ENCODE data around the gene FBP2. TPM values are rescaled to one million over a fixed set of nuclear protein-coding genes. Genes with fewer than 3 reads are reported as not detected.
A peak's percentile ranks its signal among the peaks of the same experiment; 100 is the strongest.
"Not testable (repeated sequence)": the region's sequence is repeated elsewhere in the genome, so short reads cannot be mapped to it uniquely, and the experiment has no call there.

The FBP2 gene
- total RNA-seq, 1 donor from 2014 or later = 72.5 TPM

DNA sequence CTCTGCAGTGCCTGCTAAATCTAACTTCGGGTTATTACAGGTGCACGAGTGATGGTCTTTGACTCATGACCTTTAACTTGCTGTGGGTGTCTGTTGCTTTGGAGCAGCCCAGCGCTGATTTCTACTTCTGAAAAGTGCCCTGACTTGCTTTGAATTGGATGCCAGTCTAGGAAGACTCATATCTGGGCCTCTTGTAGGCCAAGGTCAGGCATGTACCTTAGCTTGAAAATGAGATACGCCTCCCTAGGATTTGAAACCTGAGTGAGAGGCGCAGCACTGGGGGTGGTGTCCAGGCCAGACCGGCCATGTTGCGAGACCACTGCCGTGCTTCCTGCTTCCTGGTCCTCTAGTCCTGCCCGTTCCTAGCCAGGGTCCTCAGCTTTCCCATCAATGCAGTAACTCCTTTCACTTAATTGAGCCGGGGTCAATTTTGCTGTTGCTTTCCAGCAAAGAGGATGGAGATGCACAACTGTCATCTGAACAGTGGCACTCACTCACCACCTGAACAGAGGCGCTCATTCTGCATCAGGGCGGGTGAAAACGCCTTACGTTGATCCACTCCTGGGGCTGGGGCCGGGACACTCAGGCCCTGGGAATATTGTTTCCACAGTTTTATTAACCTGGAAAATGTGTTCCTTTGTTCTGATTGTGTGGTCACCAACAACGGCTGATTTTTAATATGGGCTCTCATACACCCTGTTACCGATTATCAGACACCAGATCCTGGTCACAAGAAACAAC, 24.5 kb downstream of the FBP2 start:
- Histone ChIP-seq H3K9ac (ENCODE audit: low read depth in 1 of 3, low read length in 3 of 3) (no peak overlapping the region), H3K27me3 (ENCODE audit: control insufficient read depth in 3 of 3, insufficient read depth in 3 of 3, low read length in 3 of 3) (no peaks in the 10 kb centered on the region), H3K4me1 (ENCODE audit: control insufficient read depth in 3 of 3, insufficient read depth in 3 of 3, low read length in 3 of 3) (peaks cover 3 to 6% (median 3%) of the 10 kb centered on the region in 3 donors), H3K9me3 (ENCODE audit: control insufficient read depth in 3 of 3, low read length in 3 of 3) (no peaks in the 10 kb centered on the region), H3K4me3 (ENCODE audit: low read length in 3 of 3) (no peak overlapping the region), H3K36me3 (ENCODE audit: control insufficient read depth in 3 of 3, insufficient read depth in 3 of 3, low read length in 3 of 3) (peaks cover 10 to 30% (median 27%) of the 10 kb centered on the region in 3 donors), H3K27ac (ENCODE audit: low read depth, low read length) (no peak overlapping the region)

DNA sequence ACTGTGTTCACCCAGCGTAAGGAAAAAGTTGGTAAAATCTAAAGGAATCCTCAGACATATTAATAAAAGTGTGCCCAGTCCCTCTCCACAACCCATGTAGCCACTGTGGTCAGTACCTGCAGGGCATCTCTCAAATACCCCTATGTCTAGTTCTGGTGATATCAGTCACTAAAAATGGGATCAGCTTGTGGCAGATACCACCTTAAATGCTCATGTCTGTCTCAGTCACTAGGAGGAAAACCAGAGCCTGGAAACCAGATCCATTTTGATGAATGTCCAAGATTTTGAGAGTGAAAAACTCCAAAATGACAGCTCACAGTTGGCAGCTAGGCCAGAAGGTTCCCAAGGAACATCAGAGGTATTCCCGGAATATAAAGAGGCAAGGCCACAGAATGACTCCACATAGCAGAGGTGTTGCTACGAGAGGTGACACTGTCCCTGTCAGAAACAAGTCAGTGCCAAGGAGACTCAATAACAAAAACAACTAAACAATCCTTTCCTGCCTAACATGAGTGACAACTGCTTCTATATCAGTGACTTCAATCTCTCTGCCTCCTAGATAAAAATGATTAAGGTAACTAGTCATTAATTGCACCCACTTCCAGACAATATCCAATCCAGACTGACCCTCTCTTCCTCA, 25.3 kb downstream of the FBP2 start:
- Histone ChIP-seq H3K27ac (ENCODE audit: low read depth, low read length) (no peak overlapping the region), H3K36me3 (ENCODE audit: control insufficient read depth in 3 of 3, insufficient read depth in 3 of 3, low read length in 3 of 3) (peaks cover 10 to 33% (median 27%) of the 10 kb centered on the region in 3 donors), H3K9me3 (ENCODE audit: control insufficient read depth in 3 of 3, low read length in 3 of 3) (no peaks in the 10 kb centered on the region), H3K4me3 (ENCODE audit: low read length in 3 of 3) (no peak overlapping the region), H3K27me3 (ENCODE audit: control insufficient read depth in 3 of 3, insufficient read depth in 3 of 3, low read length in 3 of 3) (no peaks in the 10 kb centered on the region), H3K9ac (ENCODE audit: low read depth in 1 of 3, low read length in 3 of 3) (peak overlapping the region in 1 of 3 donors; percentile 12), H3K4me1 (ENCODE audit: control insufficient read depth in 3 of 3, insufficient read depth in 3 of 3, low read length in 3 of 3) (peaks cover 3 to 6% (median 3%) of the 10 kb centered on the region in 3 donors)

DNA sequence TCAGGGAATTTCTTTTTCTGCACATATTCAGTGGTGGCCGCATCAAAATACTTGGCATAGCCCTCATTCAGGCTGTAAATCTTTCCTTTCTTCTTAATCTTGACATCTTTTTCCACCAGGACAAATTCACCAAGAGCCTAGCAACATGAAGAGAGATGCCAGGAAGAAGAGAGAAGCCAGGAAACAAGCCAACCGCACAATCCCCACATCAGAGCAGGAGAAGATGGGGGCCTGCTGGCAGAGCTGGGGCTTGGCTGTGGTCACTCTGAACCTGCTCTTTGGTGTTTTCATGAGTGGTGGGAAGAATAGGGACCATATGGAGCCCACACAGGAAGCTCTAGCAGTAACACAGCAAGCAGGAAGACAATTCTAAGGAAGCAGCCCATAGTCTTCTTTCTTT, 26.4 kb downstream of the FBP2 start:
- Histone ChIP-seq H3K4me1 (ENCODE audit: control insufficient read depth in 3 of 3, insufficient read depth in 3 of 3, low read length in 3 of 3) (peaks cover 3 to 6% (median 3%) of the 10 kb centered on the region in 3 donors), H3K36me3 (ENCODE audit: control insufficient read depth in 3 of 3, insufficient read depth in 3 of 3, low read length in 3 of 3) (peaks cover 19 to 36% (median 30%) of the 10 kb centered on the region in 3 donors), H3K27ac (ENCODE audit: low read depth, low read length) (no peak overlapping the region), H3K27me3 (ENCODE audit: control insufficient read depth in 3 of 3, insufficient read depth in 3 of 3, low read length in 3 of 3) (no peaks in the 10 kb centered on the region), H3K9ac (ENCODE audit: low read depth in 1 of 3, low read length in 3 of 3) (no peak overlapping the region), H3K9me3 (ENCODE audit: control insufficient read depth in 3 of 3, low read length in 3 of 3) (no peaks in the 10 kb centered on the region), H3K4me3 (ENCODE audit: low read length in 3 of 3) (no peak overlapping the region)

- H3K9ac ChIP-seq (ENCODE audit: low read depth in 1 of 3, low read length in 3 of 3) = no peak overlapping the region
- peaks cover 17 to 33% (median 24%) of the 10 kb centered on the region in 3 donors for H3K36me3 ChIP-seq (ENCODE audit: control insufficient read depth in 3 of 3, insufficient read depth in 3 of 3, low read length in 3 of 3)
- no peak overlapping the region for H3K4me3 ChIP-seq (ENCODE audit: low read length in 3 of 3)
- no peaks in the 10 kb centered on the region for H3K9me3 ChIP-seq (ENCODE audit: control insufficient read depth in 3 of 3, low read length in 3 of 3)
- H3K27me3 ChIP-seq (ENCODE audit: control insufficient read depth in 3 of 3, insufficient read depth in 3 of 3, low read length in 3 of 3) = no peaks in the 10 kb centered on the region
- H3K4me1 ChIP-seq (ENCODE audit: control insufficient read depth in 3 of 3, insufficient read depth in 3 of 3, low read length in 3 of 3) = peaks cover 3 to 6% (median 3%) of the 10 kb centered on the region in 3 donors
- H3K27ac ChIP-seq (ENCODE audit: low read depth, low read length) = no peak overlapping the region
Measured at GRCh38 chr9:94566550-94566949, 27.1 kb downstream of the FBP2 start.

- H3K27ac ChIP-seq (ENCODE audit: low read depth, low read length); H3K9ac ChIP-seq (ENCODE audit: low read depth in 1 of 3, low read length in 3 of 3); H3K4me3 ChIP-seq (ENCODE audit: low read length in 3 of 3); H3K4me1 ChIP-seq (ENCODE audit: control insufficient read depth in 3 of 3, insufficient read depth in 3 of 3, low read length in 3 of 3); H3K27me3 ChIP-seq (ENCODE audit: control insufficient read depth in 3 of 3, insufficient read depth in 3 of 3, low read length in 3 of 3); H3K9me3 ChIP-seq (ENCODE audit: control insufficient read depth in 3 of 3, low read length in 3 of 3): not testable (repeated sequence)
- peaks cover 15 to 38% (median 18%) of the 10 kb centered on the region in 3 donors for H3K36me3 ChIP-seq (ENCODE audit: control insufficient read depth in 3 of 3, insufficient read depth in 3 of 3, low read length in 3 of 3)
Measured at GRCh38 chr9:94564279-94564678, 29.3 kb downstream of the FBP2 start.

DNA sequence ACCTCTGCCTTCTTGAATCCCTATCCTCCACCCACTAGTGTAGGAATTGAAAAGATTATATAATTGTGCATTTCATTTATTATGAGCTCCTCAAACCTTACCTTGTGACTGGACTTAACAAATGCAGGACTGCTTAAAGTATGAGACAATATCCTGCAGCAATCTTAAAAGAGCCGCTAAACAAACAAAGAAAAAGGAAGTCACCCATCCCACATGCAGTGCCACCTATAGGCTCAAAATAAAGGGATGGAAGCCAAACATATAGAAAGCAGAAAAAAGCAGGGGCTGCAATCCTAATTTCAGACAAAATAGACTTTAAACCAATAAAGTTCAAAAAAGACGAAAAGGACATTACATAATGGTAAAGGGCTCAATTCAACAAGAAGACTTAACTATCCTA, 30.1 kb downstream of the FBP2 start:
- Histone ChIP-seq H3K27ac (ENCODE audit: low read depth, low read length) (no peak overlapping the region), H3K9me3 (ENCODE audit: control insufficient read depth in 3 of 3, low read length in 3 of 3) (no peaks in the 10 kb centered on the region), H3K27me3 (ENCODE audit: control insufficient read depth in 3 of 3, insufficient read depth in 3 of 3, low read length in 3 of 3) (peaks cover 0 to 2% (median 0%) of the 10 kb centered on the region in 3 donors), H3K36me3 (ENCODE audit: control insufficient read depth in 3 of 3, insufficient read depth in 3 of 3, low read length in 3 of 3) (peaks cover 22 to 40% (median 24%) of the 10 kb centered on the region in 3 donors), H3K9ac (ENCODE audit: low read depth in 1 of 3, low read length in 3 of 3) (no peak overlapping the region), H3K4me1 (ENCODE audit: control insufficient read depth in 3 of 3, insufficient read depth in 3 of 3, low read length in 3 of 3) (no peaks in the 10 kb centered on the region), H3K4me3 (ENCODE audit: low read length in 3 of 3) (no peak overlapping the region)

GRCh38 chr9:94560237-94560636, 33.4 kb downstream of the FBP2 start:
- Histone ChIP-seq H3K4me1 (ENCODE audit: control insufficient read depth in 3 of 3, insufficient read depth in 3 of 3, low read length in 3 of 3) (no peaks in the 10 kb centered on the region), H3K27ac (ENCODE audit: low read depth, low read length) (no peak overlapping the region), H3K9me3 (ENCODE audit: control insufficient read depth in 3 of 3, low read length in 3 of 3) (no peaks in the 10 kb centered on the region)

DNA sequence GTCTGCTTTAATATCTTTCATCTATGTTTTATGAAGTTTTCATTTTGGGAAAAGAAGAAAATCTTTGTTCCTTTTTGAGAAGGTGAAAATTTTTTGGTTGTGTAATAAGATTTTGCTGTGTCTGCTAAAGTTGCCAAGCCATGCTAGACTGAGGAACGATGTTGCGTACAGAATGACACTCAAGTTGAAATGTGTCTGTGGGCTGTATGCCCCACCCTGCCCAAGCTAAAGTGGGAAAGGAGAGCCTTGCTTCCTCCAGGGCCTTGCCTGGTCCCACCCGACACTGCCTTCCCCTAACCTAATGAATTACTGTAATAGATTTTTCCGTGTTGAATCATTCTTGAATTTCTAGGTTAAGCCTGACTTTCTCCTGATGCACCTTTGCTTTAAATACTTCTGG, 36.2 kb downstream of the FBP2 start:
- peaks cover 0 to 2% (median 0%) of the 10 kb centered on the region in 3 donors for H3K27me3 ChIP-seq (ENCODE audit: control insufficient read depth in 3 of 3, insufficient read depth in 3 of 3, low read length in 3 of 3)
- no peaks in the 10 kb centered on the region for H3K4me1 ChIP-seq (ENCODE audit: control insufficient read depth in 3 of 3, insufficient read depth in 3 of 3, low read length in 3 of 3)
- no peak overlapping the region for H3K4me3 ChIP-seq (ENCODE audit: low read length in 3 of 3)
- H3K36me3 ChIP-seq (ENCODE audit: control insufficient read depth in 3 of 3, insufficient read depth in 3 of 3, low read length in 3 of 3) = peaks cover 12 to 26% (median 15%) of the 10 kb centered on the region in 3 donors
- no peak overlapping the region for H3K27ac ChIP-seq (ENCODE audit: low read depth, low read length)
- H3K9me3 ChIP-seq (ENCODE audit: control insufficient read depth in 3 of 3, low read length in 3 of 3) = no peaks in the 10 kb centered on the region
- no peak overlapping the region for H3K9ac ChIP-seq (ENCODE audit: low read depth in 1 of 3, low read length in 3 of 3)

More at GRCh38 chr9:94560237-94560636, 33.4 kb downstream of the FBP2 start:
- Histone ChIP-seq H3K36me3 (ENCODE audit: control insufficient read depth in 3 of 3, insufficient read depth in 3 of 3, low read length in 3 of 3) (peaks cover 20 to 42% (median 23%) of the 10 kb centered on the region in 3 donors), H3K9ac (ENCODE audit: low read depth in 1 of 3, low read length in 3 of 3) (no peak overlapping the region), H3K27me3 (ENCODE audit: control insufficient read depth in 3 of 3, insufficient read depth in 3 of 3, low read length in 3 of 3) (peaks cover 0 to 2% (median 0%) of the 10 kb centered on the region in 3 donors), H3K4me3 (ENCODE audit: low read length in 3 of 3) (no peak overlapping the region)

- peak within 1 kb of the TSS in 1 of 3 donors; percentile 46 for H3K4me3 ChIP-seq (ENCODE audit: low read length in 3 of 3)
- peak within 1 kb of the TSS; percentile 54 for H3K27ac ChIP-seq (ENCODE audit: low read depth, low read length)
- H3K36me3 ChIP-seq (ENCODE audit: control insufficient read depth in 3 of 3, insufficient read depth in 3 of 3, low read length in 3 of 3) = peaks cover 8 to 14% (median 8%) of the 10 kb centered on the region in 3 donors
- H3K9me3 ChIP-seq (ENCODE audit: control insufficient read depth in 3 of 3, low read length in 3 of 3) = no peaks in the 10 kb centered on the region
- H3K9ac ChIP-seq (ENCODE audit: low read depth in 1 of 3, low read length in 3 of 3) = peak within 1 kb of the TSS in 1 of 3 donors; percentile 68
- no peaks in the 10 kb centered on the region for H3K4me1 ChIP-seq (ENCODE audit: control insufficient read depth in 3 of 3, insufficient read depth in 3 of 3, low read length in 3 of 3)
- peaks cover 0 to 2% (median 0%) of the 10 kb centered on the region in 3 donors for H3K27me3 ChIP-seq (ENCODE audit: control insufficient read depth in 3 of 3, insufficient read depth in 3 of 3, low read length in 3 of 3)
Measured at GRCh38 chr9:94554439-94555331, 38.9 kb downstream of the FBP2 start, which contains the start of gene PCAT7. Gene PCAT7 (plus strand): TSS chr9:94555083.
